Psoas muscle (tissue), 8 donors: Measurements from ENCODE around the gene CLTCL1. TPM values are rescaled to one million over a fixed set of nuclear protein-coding genes. Genes with fewer than 3 reads are reported as not detected.
A peak's percentile ranks its signal among the peaks of the same experiment; 100 is the strongest.
"Not testable (repeated sequence)": the region's sequence is repeated elsewhere in the genome, so short reads cannot be mapped to it uniquely, and the experiment has no call there.

Experiments
- ATAC-seq, 4 donors: fragments of 200-7000 bp; cut with Tn5 transposase; one replicate each; pipeline ENCODE4 v1.9.1; 2020; ENCODE audit warnings: moderate library complexity in 3 of 4, mild to moderate bottlenecking in 2 of 4
- DNase-seq, 2 donors: peaks; one replicate each; pipeline ENCODE4 v3.0.0-alpha.2; 2020
- H3K27ac ChIP-seq: fragments of 200-600 bp; one replicate; pipeline ENCODE4 v1.8.0; 2022
- H3K27me3 ChIP-seq, 3 donors: fragments of 200-600 bp in 1 of 3; one replicate each; pipeline versions ENCODE4 v1.6.1 to v1.8.0; 2013 to 2022; ENCODE audit warnings: low read length in 2 of 3, mild to moderate bottlenecking in 2 of 3, moderate library complexity in 1 of 3; ENCODE audit not compliant: insufficient read depth in 3 of 3
- H3K36me3 ChIP-seq, 2 donors: fragments of 200-600 bp in 1 of 2; one replicate each; pipeline versions ENCODE4 v1.6.1 to v1.8.0; 2013 to 2022; ENCODE audit warnings: low read depth in 1 of 2, mild to moderate bottlenecking in 1 of 2, moderate library complexity in 1 of 2; ENCODE audit not compliant: insufficient read depth in 1 of 2
- H3K4me1 ChIP-seq: fragments of 200-600 bp; one replicate; pipeline ENCODE4 v1.8.0; 2022
- H3K4me3 ChIP-seq: fragments of 200-600 bp; one replicate; pipeline ENCODE4 v1.8.0; 2022; ENCODE audit warnings: mild to moderate bottlenecking
- H3K9me3 ChIP-seq: fragments of 200-600 bp; one replicate; pipeline ENCODE4 v1.8.0; 2022
- CTCF ChIP-seq: fragments of 200-600 bp; IDR thresholded peaks from one replicate; pipeline ENCODE4 v1.8.0; 2022; ENCODE audit warnings: antibody characterized with exemption
- WGBS, 3 donors: extraction: QIAGEN DNeasy Blood & Tissue Kit; methylation state at CpG; one replicate each; pipeline versions ENCODE4 v1.1.6 to v1.1.7; 2013; 5-methylcytosine and 5-hydroxymethylcytosine counted together
- intact Hi-C, 2 donors: fragments of 100-400 bp; cut with DNase I; formaldehyde crosslinking; loops; one replicate each; pipeline versions ENCODE4 v1.11.0 to v1.14.2; 2022
- polyA plus RNA-seq, 3 donors: library from polyadenylated mRNA; stranded (reverse); fragments of 200-250 nt; gene quantifications; one replicate each; pipeline ENCODE4 v1.2.3, GENCODE V29; 2013
- total RNA-seq, 4 donors: library from RNA; stranded (reverse); fragmentation: NEBNext Ultra II Directional in 2 of 4; extraction: Animal tissue kit (Norgen Biotek cat#: 25700) in 2 of 4; gene quantifications; one replicate each; pipeline versions ENCODE4 v1.2.1 to v1.2.4, GENCODE V29; 2021 to 2023
- donor health status: healthy with polysubstance abuse.
- donor health status: DM: no; HTN: no; CAD: no; lungs with moderate emphysema.
- donor health status: Bipolar disorder and iron deficiency.
- donor health status: healthy.
- donor health status: DM: yes; HTN: yes; CAD: no.
- donor health status: DM: no; HTN: no; CAD: no.
- donor health status: DM: no; HTN: no; CAD: no.
- donor health status: DM: yes; HTN: yes; CAD: no.

CLTCL1 gene
- total and polyA plus RNA-seq, 7 donors = 16.8 to 253 (median 92.6) TPM

- no peak for ATAC-seq
- intact Hi-C loops = no loop called here
These were observed 86.9 kb downstream of the CLTCL1 start for GRCh38 chr22:19204640-19205039.

GRCh38 chr22:19203834-19204233 is 87.7 kb downstream of the CLTCL1 start:
- H3K4me3 ChIP-seq = no peak overlapping the region
- H3K27me3 ChIP-seq = no peaks in the 10 kb centered on the region
- DNase-seq = peak in 1 of 2 donors; percentile 58
- H3K9me3 ChIP-seq = no peaks in the 10 kb centered on the region
- no peak overlapping the region for H3K27ac ChIP-seq
- H3K4me1 ChIP-seq = no peaks in the 10 kb centered on the region
- H3K36me3 ChIP-seq = peaks cover 0 to 96% of the 10 kb centered on the region in 2 donors
- TF ChIP-seq CTCF = no peak
- ATAC-seq = peak in 2 of 4 donors; percentile 6 to 14
- intact Hi-C loops = no loop called here
- WGBS, 3 donors = 88 to 91% (median 90%) methylated on average over 8 of the region's 8 CpGs

More at GRCh38 chr22:19204640-19205039, 86.9 kb downstream of the CLTCL1 start:
- Histone ChIP-seq H3K27me3 (no peaks in the 10 kb centered on the region), H3K27ac (no peak overlapping the region), H3K4me3 (no peak overlapping the region), H3K9me3 (no peaks in the 10 kb centered on the region), H3K36me3 (peaks cover 0 to 96% of the 10 kb centered on the region in 2 donors), H3K4me1 (no peaks in the 10 kb centered on the region)
- 91 to 98% (median 95%) methylated on average over 4 of the region's 4 CpGs for WGBS, 3 donors
- no peak for TF ChIP-seq CTCF
- DNase-seq = peak in 1 of 2 donors; percentile 35

GRCh38 chr22:19202799-19203186 is 88.7 kb downstream of the CLTCL1 start:
- ATAC-seq, H3K9me3 ChIP-seq, DNase-seq, H3K27me3 ChIP-seq, H3K27ac ChIP-seq, H3K4me1 ChIP-seq, intact Hi-C loops, H3K4me3 ChIP-seq: not testable (repeated sequence)
- H3K36me3 ChIP-seq = peaks cover 0 to 96% of the 10 kb centered on the region in 2 donors
- WGBS, 3 donors = 96% methylated on average over 3 of the region's 3 CpGs

GRCh38 chr22:19201869-19202798 is 89.4 kb downstream of the CLTCL1 start:
- no peaks in the 10 kb centered on the region for H3K9me3 ChIP-seq
- no peaks in the 10 kb centered on the region for H3K4me1 ChIP-seq
- no peak for TF ChIP-seq CTCF
- intact Hi-C loops = no loop called here
- peak in 2 of 4 donors; percentile 45 to 60 for ATAC-seq
- peak in 1 of 2 donors; percentile 65 for DNase-seq
- no peaks in the 10 kb centered on the region for H3K27me3 ChIP-seq
- H3K36me3 ChIP-seq = peaks cover 0 to 96% of the 10 kb centered on the region in 2 donors
- H3K4me3 ChIP-seq = no peak overlapping the region
- 92 to 95% (median 92%) methylated on average over 17 to 18 of the region's 18 CpGs for WGBS, 3 donors
- no peak overlapping the region for H3K27ac ChIP-seq

- Histone ChIP-seq H3K9me3 (no peaks in the 10 kb centered on the region), H3K27me3 (no peaks in the 10 kb centered on the region), H3K4me3 (no peak overlapping the region), H3K36me3 (peaks cover 0 to 96% of the 10 kb centered on the region in 2 donors), H3K27ac (no peak overlapping the region), H3K4me1 (no peaks in the 10 kb centered on the region)
- intact Hi-C loops = no loop called here
- TF ChIP-seq CTCF = no peak
- DNase-seq = peak in 1 of 2 donors; percentile 44
- 90 to 93% (median 92%) methylated on average over 23 of the region's 23 CpGs for whole genome bisulfite sequencing, 3 donors
- no peak for ATAC-seq
These were observed 90.2 kb downstream of the CLTCL1 start for GRCh38 chr22:19201130-19201868.
